H1 (cell line): ENCODE measurements around the gene HIPK2. TPM values are rescaled to one million over a fixed set of nuclear protein-coding genes. Genes with fewer than 3 reads are reported as not detected.

Experiments used
- BRCA1 ChIP-seq: IDR thresholded peaks from 2 replicates; pipeline ENCODE4 v1.6.1; 2012; ENCODE audit warnings: low read depth, low read length, improper control_type of control experiment
- EP300 ChIP-seq, 2 experiments: IDR thresholded peaks; 1 replicate in 1 of 2; 2 replicates in 1 of 2; pipeline ENCODE4 v1.6.1; 2011 to 2012; ENCODE audit warnings: low read depth in 2 of 2, low read length in 2 of 2, mild to moderate bottlenecking in 2 of 2, borderline replicate concordance in 1 of 2, inconsistent platforms in 1 of 2, moderate library complexity in 1 of 2
- GABPA ChIP-seq: IDR thresholded peaks from 2 replicates; pipeline ENCODE4 v1.6.1; 2011; ENCODE audit warnings: mild to moderate bottlenecking, low read length, moderate library complexity, borderline replicate concordance; ENCODE audit not compliant: insufficient read depth
- GTF2F1 ChIP-seq: IDR thresholded peaks from 2 replicates; pipeline ENCODE4 v1.6.1; 2012; ENCODE audit warnings: low read depth, low read length, improper control_type of control experiment, borderline replicate concordance
- RNF2 ChIP-seq: fragments of 200-900, 300-1000 bp; sonication (generic); IDR thresholded peaks from 2 replicates; pipeline ENCODE4 v1.7.1; 2016; ENCODE audit warnings: borderline replicate concordance, low read depth, mild to moderate bottlenecking, antibody characterized with exemption, low read length; ENCODE audit not compliant: poor library complexity, severe bottlenecking; ENCODE audit errors: missing control alignments
- SP2 ChIP-seq: IDR thresholded peaks from 2 replicates; pipeline ENCODE4 v1.6.1; 2012; ENCODE audit warnings: mild to moderate bottlenecking, low read length, inconsistent platforms
- SUZ12 ChIP-seq: fragments of 200-600 bp; sonication (generic); IDR thresholded peaks from 2 replicates; pipeline ENCODE4 v1.6.1; 2012; ENCODE audit warnings: mild to moderate bottlenecking, inconsistent platforms, low read length, moderate library complexity, mixed read lengths
- TAF7 ChIP-seq: optimal IDR thresholded peaks from 2 replicates; pipeline ENCODE3; 2011; ENCODE audit warnings: low read depth, mild to moderate bottlenecking, inconsistent platforms, low read length, moderate library complexity, borderline replicate concordance
- polyA plus RNA-seq, 7 experiments: library from polyadenylated mRNA; depleted of rRNA in 3 of 7; stranded (reverse) in 5 of 7; unstranded in 2 of 7; fragments of >200 nt in 5 of 7; fragments of 200-250 nt in 2 of 7; gene quantifications; 1 replicate in 5 of 7; 2 replicates in 1 of 7; 4 replicates in 1 of 7; pipeline versions ENCODE4 v1.2.1 to v1.2.3, GENCODE V29; 2011 to 2013; ENCODE audit warnings: missing spikeins in 2 of 7, mixed read lengths in 2 of 7
- total RNA-seq: library from RNA; stranded (reverse); fragmentation: NEBNext Ultra II Directional; extraction: Animal tissue kit (Norgen Biotek cat#: 25700); gene quantifications from 2 replicates; pipeline ENCODE4 v1.2.1, GENCODE V29; 2021

Gene HIPK2
- total and polyA plus RNA-seq, 2 of the 8 experiments (the other 6 are each of a cell fraction or from before 2014, with no cell fraction given) = 8.3 to 24.3 TPM

DNA sequence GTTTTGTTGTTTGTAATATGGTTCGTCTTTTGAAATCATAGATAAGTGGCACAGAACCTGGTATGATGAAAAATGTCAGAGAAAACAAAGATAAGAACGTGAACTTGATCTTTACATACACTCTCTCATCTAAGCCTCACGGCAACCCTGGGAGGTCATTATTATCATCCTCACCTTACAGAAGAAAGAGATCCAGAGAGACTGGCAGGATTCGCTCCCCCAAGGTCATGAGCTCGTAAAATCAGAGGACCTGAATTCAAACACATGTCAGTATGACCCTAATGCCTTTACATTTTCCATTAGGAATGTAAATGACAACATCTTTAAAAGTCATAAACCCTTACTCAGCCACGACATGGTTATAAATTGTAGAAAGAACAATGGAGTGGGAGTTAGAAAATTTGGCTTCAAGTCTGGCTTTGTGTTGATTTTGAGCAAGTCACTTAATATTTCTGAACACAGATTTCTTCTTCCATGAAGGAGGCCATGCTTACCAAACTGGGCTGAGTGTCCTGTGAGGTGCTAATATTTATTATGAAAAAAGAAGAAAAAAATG, 35.9 kb downstream of the HIPK2 start (continued):
- no peak for TF ChIP-seq SUZ12
- TF ChIP-seq RNF2 = no peak
- TF ChIP-seq SP2 = no peak
- TF ChIP-seq BRCA1 = no peak
- TF ChIP-seq TAF7 = no peak
- no peak for TF ChIP-seq EP300 (IDR thresholded peaks at IDR 0.05; ENCODE audit: borderline replicate concordance in 1 of 2, low read depth in 2 of 2, low read length in 2 of 2)
- TF ChIP-seq GABPA = no peak
- TF ChIP-seq GTF2F1 = no peak
